ENCODE results near the gene SGMS2. TPM values are rescaled to one million over a fixed set of nuclear protein-coding genes. Genes with fewer than 3 reads are reported as not detected.
"Not testable (repeated sequence)": the region's sequence is repeated elsewhere in the genome, so short reads cannot be mapped to it uniquely, and the experiment has no call there.

The SGMS2 gene
- total RNA-seq, 4 donors from 2014 or later = 7.4 to 90.3 (median 35.6) TPM

GRCh38 chr4:107917500-107917899, 92.8 kb downstream of the SGMS2 start:
- DNase-seq = no peak
- Histone ChIP-seq H3K9me3 (peaks cover 0 to 13% of the 10 kb centered on the region in 2 donors), H3K4me3 (no peak overlapping the region), H3K4me1 (no peaks in the 10 kb centered on the region), H3K36me3 (no peaks in the 10 kb centered on the region), H3K27me3 (no peaks in the 10 kb centered on the region), H3K27ac (no peak overlapping the region)
- TF ChIP-seq CTCF (IDR thresholded peaks at IDR 0.05) (no peak), POLR2A (IDR thresholded peaks at IDR 0.05) (no peak)
- intact Hi-C loops (cut with DNase I; ENCODE audit: low total_unique reads) = no loop called here

- no peak overlapping the region for H3K4me3 ChIP-seq
- no peak for TF ChIP-seq CTCF (IDR thresholded peaks at IDR 0.05)
- TF ChIP-seq POLR2A (IDR thresholded peaks at IDR 0.05) = no peak
- H3K9me3 ChIP-seq = peaks cover 0 to 13% of the 10 kb centered on the region in 2 donors
- H3K27me3 ChIP-seq = no peaks in the 10 kb centered on the region
- no peaks in the 10 kb centered on the region for H3K36me3 ChIP-seq
- H3K4me1 ChIP-seq = no peaks in the 10 kb centered on the region
- no peak overlapping the region for H3K27ac ChIP-seq
- no peak for DNase-seq
- intact Hi-C loops (cut with DNase I; ENCODE audit: low total_unique reads) = no loop called here
Observed at GRCh38 chr4:107922486-107923473, 98.0 kb downstream of the SGMS2 start.

GRCh38 chr4:107925713-107926112, 101.0 kb downstream of the SGMS2 start:
- H3K4me3 ChIP-seq; H3K36me3 ChIP-seq; H3K9me3 ChIP-seq; H3K27me3 ChIP-seq; DNase-seq; H3K4me1 ChIP-seq; H3K27ac ChIP-seq; intact Hi-C loops (cut with DNase I; ENCODE audit: low total_unique reads): not testable (repeated sequence)

GRCh38 chr4:107926875-107927274, 102.1 kb downstream of the SGMS2 start:
- H3K4me3 ChIP-seq; H3K27me3 ChIP-seq; intact Hi-C loops (cut with DNase I; ENCODE audit: low total_unique reads); DNase-seq; H3K9me3 ChIP-seq; H3K27ac ChIP-seq; H3K36me3 ChIP-seq; H3K4me1 ChIP-seq: not testable (repeated sequence)

DNA sequence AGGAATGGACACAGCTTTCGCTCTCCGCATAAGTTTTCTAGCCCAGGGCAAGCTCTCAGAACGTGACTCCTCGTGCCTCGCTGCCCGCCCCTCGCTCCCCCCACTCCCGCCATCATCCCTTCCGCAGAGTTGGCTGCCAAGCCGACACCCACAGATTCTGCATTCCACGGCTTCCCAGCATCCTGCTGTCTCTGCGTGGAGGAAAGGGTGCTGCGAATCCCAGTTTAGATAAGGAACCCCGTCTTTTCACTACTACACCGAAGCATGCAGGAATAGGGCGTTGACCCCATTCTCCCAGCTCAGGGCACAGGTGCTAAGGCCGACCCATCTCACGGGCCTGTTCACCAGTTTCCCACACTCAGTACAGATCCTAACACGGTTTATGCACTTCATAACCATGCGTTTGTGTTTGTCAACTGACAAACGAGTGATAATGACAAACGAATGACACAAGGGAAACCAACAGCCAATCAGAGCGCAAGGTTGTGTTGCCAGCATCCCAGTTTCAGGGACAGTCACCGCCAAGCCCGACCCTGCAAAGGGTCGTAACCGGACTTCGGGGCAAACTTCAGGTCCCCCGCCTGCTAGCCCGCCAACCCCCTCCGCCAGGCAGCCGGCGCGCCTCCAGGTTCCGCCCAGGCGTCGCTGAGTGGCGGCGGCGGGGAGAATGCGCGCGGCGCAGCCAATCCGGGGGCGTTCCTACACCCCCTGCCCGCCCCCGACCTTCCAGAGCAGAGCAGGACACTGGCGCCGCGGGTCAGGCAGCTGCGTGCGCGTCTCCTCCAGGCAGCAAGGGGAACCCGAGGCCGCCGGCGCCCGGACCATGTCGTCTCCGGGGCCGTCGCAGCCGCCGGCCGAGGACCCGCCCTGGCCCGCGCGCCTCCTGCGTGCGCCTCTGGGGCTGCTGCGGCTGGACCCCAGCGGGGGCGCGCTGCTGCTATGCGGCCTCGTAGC, 106.4 kb downstream of the SGMS2 start, which contains the start of gene CYP2U1:
Gene CYP2U1 (plus strand): TSS at position 729 of the 954 bp plus-strand sequence. CDS start 95 bp downstream, at position 824.
- Histone ChIP-seq H3K4me1 (peaks cover 0 to 10% of the 10 kb centered on the region in 2 donors), H3K36me3 (no peaks in the 10 kb centered on the region), H3K4me3 (peak within 1 kb of the TSS; percentile 64 to 74), H3K27me3 (no peaks in the 10 kb centered on the region), H3K9me3 (no peaks in the 10 kb centered on the region), H3K27ac (peak within 1 kb of the TSS; percentile 86 to 89)
- intact Hi-C loops (cut with DNase I; ENCODE audit: low total_unique reads) = loop anchor here (10.0 kb wide), 1 partner anchor 54 kb away; the partner anchor contains the start of gene HADH
- TF ChIP-seq POLR2A (IDR thresholded peaks at IDR 0.05) (peak; percentile 66 to 74), CTCF (IDR thresholded peaks at IDR 0.05) (peak in 2 of 4 experiments; percentile 45 to 48)
- DNase-seq = peak; percentile 84 to 87
